Measurements from ENCODE around the gene SHISAL1.
"Not testable (repeated sequence)": the region's sequence is repeated elsewhere in the genome, so short reads cannot be mapped to it uniquely, and the experiment has no call there.

Gene SHISAL1

DNA sequence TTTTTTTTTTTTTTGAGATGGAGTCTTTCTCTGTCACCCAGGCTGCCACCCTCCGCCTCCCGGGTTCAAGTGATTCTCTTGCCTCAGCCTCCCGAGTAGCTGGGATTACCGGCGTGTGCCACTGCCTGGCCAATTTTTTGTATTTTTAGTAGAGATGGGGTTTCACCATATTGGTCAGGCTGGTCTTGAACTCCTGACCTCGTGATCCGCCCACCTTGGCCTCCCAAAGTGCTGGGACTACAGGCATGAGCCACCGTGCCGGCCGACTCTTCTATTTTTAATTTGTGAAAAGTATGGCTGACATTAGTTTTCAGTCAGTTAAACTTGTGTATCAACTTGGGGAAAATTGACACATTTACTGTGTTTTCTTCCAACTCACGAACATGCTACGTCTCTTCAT, 78.4 kb downstream of the SHISAL1 start:
- not testable (repeated sequence) for DNase-seq (ENCODE audit: low read depth)

GRCh38 chr22:44231233-44231632, 81.5 kb downstream of the SHISAL1 start:
- DNase-seq (ENCODE audit: low read depth): no peak

DNA sequence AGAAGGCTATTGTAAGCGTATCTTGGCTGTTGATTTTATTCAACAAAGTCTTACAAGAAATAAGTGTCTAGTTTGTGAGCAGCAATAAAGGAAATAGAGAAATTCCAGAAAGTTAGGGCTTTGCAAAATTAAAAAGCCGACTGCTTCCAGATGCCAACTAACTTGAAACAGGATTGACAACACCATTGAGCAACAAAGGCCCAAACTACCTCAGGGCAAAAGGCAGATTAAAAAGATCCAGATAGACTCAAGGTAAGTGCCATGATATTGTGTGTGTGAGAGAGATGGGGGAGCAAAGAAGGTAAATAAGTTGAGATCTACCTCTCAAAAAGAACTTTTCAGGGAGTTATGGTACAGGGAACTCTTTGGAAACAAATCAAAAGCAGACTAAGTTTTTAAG, 82.9 kb downstream of the SHISAL1 start:
- DNase-seq (ENCODE audit: low read depth): no peak

DNA sequence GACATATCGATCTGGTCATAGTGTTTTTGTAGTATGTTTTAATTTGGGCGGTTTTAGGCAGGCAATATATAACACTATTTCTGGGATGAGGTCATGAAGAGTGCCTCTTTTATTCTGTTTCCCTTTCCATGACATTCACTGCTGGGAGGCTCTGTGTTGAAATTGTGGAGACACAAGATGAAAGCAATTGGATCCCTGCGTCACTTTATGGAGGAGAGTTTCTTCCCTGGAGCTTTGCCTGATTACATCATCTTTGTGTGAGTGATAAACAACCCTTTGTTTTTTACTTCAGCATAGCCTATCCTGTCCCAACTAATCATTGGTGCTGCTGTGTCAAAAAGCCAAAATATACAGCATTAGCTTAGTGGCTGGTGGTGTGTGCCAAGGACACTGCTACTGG, 83.4 kb downstream of the SHISAL1 start:
- no peak for DNase-seq (ENCODE audit: low read depth)

DNA sequence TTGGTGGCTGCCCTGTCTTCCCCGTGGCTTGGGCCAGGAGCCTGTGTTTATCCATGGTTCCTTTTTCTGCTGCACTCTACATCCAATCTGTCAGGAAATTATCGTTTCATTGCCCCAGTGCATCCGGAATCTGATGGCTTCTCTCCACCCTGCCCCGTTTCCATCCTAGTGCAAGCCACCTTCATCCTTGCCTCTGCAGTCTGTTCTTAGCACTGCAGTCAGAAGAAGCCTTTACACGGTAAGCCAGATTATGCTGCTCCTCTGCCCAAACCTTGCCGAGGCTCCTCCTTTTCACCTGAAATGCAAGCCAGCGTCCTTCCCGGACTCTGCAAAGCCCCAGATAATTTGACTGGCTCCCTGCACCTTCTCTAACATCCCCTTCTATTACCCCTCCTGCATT, 86.9 kb downstream of the SHISAL1 start:
- DNase-seq (ENCODE audit: low read depth): no peak

GRCh38 chr22:44225091-44225689, 87.6 kb downstream of the SHISAL1 start:
- no peak for DNase-seq (ENCODE audit: low read depth)

DNA sequence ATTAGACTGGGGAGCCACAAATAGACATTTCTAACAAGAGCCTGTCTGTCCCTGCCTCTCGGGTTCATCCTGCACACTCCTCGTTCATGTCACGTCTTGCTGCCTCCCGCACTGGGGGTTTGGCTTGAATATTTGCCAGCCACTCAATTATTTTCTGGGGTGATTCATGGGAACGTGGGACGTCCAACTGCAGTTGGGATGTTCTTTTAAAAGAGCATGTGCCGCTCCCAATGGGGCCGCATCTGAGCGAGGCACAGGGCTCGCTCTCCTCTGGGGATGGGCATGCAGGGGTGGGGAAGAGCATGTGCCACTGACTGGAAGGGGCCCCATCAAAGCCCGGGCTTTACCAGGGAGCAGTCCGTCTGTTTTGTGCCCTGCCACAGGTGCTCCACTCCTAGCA, 88.6 kb downstream of the SHISAL1 start:
- DNase-seq (ENCODE audit: low read depth): no peak

GRCh38 chr22:44221710-44222475, 90.9 kb downstream of the SHISAL1 start:
- no peak for DNase-seq (ENCODE audit: low read depth)

DNA sequence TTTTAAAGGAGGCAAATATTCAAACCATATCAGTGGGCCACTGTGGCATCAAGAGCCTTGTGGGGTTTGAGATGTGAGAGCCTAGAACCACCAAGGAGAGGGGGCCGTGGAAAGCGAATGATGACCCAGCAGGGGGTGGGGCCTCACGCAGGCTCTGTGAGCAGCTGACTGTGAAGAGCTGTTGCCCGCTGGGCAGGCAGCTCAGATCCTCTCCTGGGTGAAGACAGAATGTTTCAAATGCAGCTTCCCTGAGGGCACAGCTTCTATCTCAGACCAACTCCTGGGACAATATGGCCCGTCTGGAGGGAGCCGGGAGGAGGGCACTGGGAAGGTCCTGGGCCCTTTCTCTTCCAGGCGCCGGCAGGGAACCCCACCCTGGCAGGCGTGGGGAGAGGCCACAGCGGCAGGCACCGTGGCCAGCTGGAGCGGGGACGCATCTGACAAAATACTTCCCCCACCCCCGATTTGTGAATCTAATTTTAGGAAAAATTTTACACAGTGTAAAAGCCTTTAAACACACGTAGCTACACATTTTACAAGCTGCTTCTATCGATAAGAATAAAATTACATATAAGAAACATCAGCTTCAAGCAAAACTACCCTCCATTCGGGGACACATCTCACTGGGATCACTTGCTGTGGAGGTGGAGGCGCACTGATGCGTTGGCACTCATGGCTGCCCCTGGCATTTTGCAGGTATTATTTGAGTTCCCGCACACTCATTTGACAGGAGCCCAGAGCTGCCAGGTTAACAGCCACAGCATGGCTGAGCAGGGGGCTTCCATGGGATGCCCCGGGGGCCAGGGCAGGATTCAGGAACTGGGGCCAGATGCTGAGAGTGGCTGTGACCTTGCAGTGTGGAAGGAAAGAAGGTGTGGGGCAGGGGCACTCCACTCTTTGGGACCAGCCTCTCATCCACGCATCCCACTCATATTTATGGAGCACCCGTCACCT, 91.7 kb downstream of the SHISAL1 start:
- DNase-seq (ENCODE audit: low read depth): no peak

GRCh38 chr22:44219101-44219870, 93.5 kb downstream of the SHISAL1 start:
- DNase-seq (ENCODE audit: low read depth): no peak

- DNase-seq (ENCODE audit: low read depth): no peak
Observed at GRCh38 chr22:44218071-44218470, 94.7 kb downstream of the SHISAL1 start.

DNA sequence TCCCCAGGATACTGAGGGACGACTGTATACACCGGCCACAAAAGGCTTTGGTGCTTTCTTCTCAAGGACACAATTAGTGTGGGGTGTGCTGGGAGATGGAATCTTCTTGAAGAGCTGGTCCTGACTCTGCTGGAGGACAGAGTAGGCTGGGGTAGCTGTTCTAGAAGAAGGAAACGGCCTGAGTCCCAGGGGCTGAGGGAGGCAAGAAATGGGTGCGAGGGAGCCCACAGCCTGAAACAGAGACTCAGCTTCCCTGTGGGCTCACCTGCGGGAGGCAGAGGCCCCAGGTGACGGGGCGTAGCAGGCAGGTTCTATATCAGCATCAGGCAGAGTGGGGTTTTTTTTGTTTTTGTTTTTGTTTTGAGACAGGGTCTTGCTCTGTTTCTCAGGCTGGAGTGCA, 95.4 kb downstream of the SHISAL1 start:
- DNase-seq (ENCODE audit: low read depth): no peak

GRCh38 chr22:44215287-44215686, 97.5 kb downstream of the SHISAL1 start:
- DNase-seq (ENCODE audit: low read depth): no peak

GRCh38 chr22:44214764-44215163, 98.0 kb downstream of the SHISAL1 start:
- no peak for DNase-seq (ENCODE audit: low read depth)

- no peak for DNase-seq (ENCODE audit: low read depth)
Observed at GRCh38 chr22:44214187-44214586, 98.6 kb downstream of the SHISAL1 start.

DNA sequence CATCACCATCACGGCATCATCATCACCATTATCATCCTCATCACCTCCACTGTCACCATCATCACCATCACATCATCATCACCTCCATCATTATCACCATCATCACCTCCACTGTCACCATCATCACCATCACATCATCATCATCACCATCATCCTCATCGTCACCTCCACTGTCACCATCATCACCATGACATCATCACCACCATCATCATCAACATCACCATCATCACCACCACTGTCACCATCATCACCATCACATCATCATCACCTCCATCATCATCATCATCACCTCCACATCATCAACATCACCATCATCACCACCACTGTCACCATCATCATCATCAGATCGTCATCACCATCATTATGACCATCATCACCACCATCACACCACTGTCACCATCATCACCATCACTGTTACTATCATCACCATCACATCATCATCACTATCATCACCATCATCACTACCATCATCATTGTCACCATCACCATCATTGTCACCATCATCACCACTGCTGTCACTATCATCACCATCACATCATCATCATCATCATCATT, 99.2 kb downstream of the SHISAL1 start:
- DNase-seq (ENCODE audit: low read depth): no peak

GRCh38 chr22:44212936-44213335, 99.8 kb downstream of the SHISAL1 start:
- no peak for DNase-seq (ENCODE audit: low read depth)

DNA sequence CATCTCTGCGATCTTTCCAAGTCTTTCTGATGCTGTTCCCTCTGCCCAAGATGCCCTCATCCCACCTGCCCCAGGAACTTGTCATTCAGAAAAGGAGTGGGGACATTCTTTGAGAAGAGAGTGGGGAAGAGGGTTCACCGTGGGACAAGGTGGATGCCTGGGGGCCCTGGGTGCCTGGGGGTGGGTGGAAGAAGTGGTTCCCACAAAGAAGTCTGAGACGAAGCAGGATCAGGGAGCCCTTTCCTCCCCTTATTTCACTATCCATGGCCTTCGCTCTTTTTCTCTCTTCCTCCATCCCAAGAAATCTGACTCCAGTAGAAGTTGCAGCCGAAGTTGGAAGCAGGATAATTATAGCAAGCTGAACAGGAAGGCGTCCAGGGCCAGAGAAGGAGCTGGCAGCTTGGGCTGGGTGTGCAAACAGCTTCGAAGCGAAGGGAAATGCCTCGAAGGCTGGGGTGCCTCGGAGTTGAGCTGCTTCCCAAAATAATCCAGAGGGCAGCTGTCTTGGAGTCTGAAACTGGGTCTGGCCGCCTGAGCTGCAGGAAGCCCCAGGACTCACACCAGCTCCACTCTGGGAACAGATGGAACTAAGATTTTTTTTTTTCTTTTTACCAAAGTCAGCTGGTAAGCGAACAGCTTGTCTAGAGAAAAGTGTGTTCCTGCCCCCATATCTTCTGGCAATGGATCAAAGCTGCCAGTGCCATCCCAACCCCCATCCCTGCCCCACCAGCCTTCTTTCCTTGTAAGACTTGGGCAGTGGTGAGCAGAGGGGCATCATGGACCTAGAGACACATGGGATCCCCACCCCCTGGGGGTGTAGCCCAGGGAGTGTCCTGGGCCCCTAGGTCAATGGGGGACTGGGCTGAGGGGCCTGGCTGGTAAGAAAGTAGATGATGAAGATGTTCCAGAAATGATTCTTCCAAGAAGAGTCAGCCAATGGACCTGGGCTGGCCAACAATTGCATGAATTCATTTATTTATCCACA, 100.5 kb downstream of the SHISAL1 start:
- DNase-seq (ENCODE audit: low read depth): no peak

DNA sequence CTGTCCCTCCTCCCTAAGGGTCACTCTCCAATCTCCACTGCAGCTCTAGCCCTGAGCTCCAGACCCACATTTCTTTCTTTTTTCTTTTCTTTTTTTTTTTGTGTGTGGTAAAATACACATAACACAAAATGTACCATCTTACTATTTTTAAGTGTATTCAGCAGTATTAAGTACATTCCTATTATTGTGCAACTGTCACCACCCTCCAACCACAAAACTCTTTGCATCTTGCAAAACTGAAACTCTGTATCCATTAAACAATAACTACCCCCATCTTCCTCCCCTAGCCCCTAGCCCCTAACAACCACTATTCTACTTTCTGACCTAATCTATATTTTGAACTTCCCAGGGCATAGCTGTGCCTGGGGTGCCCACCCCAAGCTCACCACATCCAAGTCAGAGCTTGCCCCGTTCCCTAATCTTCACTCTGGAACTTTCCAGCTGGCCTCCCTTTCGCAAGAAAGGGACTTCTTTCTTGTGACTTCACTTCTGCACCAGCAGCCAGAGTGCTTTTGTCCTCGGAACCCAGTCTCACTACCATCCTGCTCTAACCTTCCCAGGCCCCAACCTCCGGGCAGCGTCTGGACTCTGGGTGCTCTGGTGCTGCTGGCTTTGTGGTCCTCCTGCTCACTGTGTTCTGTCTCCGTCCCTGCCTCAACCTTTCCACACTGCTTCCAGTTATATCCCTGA, 101.3 kb downstream of the SHISAL1 start:
- no peak for DNase-seq (ENCODE audit: low read depth)

- no peak for DNase-seq (ENCODE audit: low read depth)
Observed at GRCh38 chr22:44210722-44211121, 102.0 kb downstream of the SHISAL1 start.
